8988T (cell line): Measurements from ENCODE around the gene DLG4.

Experiments used
- DNase-seq: peaks from one replicate; pipeline ENCODE4 v3.0.0; 2011

Gene DLG4

DNA sequence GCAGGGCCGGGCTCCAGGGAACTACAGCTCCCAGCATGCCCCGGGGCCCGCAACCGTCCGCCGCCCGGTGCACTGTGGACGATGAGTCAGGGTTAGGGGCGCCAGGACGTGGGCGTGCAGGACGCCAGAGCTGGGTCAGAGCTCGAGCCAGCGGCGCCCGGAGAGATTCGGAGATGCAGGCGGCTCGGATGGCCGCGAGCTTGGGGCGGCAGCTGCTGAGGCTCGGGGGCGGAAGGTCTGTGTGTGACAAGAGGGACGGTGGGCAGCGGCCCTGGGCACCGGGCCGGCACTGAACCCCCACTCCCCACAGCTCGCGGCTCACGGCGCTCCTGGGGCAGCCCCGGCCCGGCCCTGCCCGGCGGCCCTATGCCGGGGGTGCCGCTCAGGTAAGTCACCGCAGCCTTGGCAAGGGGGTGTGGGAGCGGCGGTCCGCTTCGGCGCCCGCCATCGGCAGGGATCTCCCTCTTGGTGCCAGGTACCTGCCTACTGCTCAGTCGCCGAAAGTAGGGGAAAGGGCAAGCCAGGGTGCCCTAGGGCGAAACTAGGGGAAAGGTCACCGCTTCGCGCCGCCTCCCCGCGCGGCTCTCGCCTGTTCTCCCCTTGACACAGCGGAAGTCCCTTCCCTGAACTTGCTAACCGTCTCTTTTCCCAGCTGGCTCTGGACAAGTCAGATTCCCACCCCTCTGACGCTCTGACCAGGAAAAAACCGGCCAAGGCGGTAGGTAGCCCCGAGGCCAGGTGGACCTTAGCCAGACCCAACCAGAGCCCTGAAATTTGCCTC, at the start of gene DLG4, which contains the start of gene ACADVL:
Gene DLG4, minus strand, starts transcription at position 25 of the 781 bp plus-strand sequence.
Gene ACADVL, plus strand, starts transcription at position 127 of the 781 bp plus-strand sequence. Its CDS starts 47 bp downstream, at position 174.
- DNase-seq, result peak; percentile 81

DNA sequence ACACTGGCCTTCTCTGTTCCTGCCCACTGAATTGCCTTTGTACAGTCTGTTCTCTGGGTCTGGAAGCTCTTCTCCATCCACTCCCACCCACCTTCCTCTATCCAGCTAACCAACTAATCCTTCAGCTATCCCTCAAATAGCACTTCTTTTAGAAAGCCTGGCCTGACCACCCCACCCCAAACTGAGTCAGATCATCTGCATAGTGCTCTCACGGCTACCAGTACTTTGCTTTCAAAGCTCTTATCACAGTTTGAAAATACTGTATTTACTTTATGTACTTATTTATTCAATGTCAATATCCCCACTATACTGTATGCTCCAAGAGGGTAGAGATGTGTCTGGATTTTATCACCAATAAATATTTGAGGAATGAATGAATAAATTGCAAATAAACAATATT, 47.1 kb upstream of the DLG4 start:
- no peak for DNase-seq

DNA sequence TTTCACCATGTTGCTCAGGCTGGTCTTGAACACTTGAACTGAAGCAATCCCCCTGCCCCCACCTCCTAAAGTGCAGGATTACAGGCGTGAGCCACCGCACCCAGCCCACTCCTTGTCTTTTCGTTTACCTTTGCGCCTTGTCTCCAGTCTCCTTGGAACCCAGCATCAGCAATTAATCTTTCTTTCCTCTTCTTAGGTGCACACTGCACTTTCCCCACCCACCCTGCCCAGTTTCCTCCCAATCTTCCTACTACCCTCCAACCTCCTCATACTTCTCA, 44.1 kb upstream of the DLG4 start:
- no peak for DNase-seq

DNA sequence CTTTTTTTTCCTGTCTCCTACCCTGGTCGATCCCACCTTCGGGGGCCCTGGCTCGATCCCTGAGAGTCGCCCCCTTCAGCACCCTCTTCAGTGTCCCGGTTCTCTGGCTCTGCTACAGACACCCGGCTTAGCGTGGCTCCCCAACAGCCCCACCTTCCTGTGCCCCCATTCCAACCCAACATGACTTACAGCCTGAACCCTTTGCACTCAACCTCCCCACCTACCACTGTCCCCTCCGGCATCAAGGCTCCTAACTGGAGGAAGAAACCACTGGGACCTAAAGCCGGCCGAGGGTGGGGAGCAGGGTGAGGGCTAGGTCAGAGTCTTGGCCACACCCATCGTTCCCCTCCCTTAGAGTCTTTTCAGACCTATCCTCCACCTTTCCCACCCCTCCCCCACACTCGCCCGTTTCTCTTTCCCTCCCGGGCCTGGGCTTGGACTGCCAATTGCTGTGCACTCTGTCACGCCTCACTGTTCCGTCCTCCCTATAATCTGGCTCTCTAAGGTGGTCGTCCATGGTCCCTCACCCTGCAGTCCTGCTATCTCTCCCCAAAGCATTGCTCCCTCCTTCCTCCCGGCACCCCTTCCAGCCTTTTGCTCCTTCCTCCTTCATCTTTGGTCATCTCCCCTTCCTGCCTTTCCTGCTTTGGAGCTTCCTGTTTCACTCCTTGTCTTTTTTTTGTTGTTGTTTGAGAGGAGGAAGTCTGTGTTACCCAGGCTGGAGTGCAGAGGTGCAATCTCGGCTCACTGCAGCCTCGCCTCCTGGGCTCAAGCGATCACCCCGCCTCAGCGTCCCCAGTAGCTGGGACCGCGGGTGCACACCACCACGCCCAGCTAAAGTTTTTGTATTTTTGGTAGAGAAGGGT, 43.5 kb upstream of the DLG4 start:
- no peak for DNase-seq

DNA sequence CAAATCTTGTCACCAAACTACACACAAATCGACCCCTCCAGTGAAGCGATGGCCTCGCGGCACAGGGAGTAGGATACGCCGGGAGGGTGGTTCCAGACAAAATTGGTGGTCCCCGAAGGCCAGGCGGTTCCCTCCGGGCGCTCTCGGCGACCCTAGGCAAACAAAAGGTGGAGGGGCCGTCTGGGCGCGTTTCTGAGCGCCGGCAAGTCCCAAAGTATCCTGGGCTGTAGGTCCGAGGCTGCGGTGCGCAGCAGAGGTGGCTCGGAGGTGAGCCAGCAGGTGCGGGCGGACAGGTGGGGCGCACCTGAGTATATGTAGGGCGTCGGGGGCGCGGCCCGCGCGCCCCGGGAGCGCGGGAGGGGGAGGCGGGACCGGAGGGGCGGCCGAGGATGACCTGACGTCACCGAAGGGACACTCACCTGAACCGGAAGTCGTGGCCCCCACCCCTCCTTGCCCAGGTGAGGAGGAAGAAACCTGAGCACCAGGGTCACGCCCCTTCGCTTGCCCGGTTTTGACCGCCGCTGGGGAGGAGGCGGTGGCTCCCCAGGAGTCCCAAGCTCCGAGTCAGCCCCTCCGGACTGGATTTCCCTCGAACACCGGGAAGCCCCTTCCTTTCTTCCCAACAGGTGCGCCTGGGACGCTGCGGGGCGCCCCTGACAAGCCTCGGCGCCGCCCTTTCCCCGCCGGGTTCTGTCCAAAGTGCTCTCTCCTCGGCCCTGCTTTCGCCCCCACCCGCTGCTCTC, 42.7 kb upstream of the DLG4 start, which contains the start of gene CLDN7:
Gene CLDN7, minus strand, starts transcription at position 287 of the 743 bp plus-strand sequence. CDS start 435 bp downstream, outside the sequence.
- no peak for DNase-seq

DNA sequence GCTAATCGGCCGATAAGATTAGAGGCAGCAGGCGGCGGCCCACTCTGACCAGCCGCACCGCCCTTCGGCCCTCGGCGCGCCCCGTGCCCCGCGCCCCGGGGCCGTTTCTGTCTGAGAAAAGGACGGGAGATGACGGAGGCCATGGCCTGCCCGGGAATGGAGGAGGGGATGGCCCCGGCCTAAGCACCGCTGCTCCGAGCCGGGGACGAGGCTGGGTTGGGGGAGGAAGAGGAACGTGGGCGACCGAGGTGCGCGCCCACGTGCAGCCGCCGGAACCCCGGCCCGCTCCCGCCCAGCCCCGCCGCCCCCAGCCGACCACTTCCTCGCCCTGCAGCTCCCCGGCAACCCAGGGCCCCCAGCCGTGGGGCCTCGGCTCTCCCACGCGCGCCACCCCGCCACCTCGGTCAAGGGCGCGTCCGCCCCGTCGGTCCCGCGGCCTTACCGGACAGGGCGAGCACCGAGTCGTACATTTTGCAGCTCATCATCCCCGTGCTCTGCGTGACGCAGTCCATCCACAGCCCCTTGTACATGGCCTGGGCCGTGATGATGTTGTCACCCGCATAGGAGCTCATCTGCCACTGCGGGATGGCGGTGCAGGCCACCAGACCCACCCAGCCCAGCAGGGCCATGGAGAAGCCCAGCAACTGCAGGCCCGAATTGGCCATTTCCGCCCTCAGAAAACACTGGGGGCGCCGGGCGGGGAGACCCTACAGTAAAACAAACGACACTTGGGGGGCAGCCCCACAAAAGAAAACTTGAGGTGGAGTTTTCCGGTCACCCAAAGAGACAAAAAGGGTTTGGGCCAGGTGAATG, 41.9 kb upstream of the DLG4 start:
- no peak for DNase-seq

DNA sequence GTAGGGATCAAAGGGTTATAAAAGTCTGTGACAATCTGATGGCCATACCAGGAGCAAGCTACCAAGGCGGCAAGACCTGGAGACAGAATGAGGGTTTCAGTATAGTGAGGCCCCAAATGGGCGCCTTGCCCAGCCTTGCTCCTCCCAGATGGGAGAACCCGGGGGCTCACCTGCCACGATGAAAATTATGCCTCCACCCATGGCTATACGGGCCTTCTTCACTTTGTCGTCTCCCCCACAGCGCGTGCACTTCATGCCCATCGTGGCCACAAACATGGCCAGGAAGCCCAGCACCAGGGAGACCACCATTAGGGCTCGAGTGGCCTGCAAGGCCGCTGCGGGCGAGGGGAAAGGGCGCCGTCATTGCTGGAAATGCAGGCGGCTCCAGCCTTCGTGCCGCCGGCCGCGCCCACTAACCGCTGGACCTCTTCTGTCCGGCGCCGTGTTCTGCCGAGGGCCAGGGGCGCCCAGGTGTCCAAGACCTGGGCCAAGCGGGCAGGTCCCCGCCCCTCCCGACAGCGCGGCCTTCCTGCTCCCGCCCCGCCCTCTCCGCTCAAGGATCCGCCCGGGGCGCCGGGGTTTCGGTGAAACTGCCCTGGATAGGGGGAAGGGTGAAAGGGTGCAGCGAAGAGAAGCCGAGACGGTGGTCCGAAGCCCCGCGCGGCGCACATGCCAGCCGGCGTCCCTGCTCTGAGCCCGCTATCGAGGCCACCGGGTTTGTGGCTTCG, 41.2 kb upstream of the DLG4 start:
- no peak for DNase-seq

DNA sequence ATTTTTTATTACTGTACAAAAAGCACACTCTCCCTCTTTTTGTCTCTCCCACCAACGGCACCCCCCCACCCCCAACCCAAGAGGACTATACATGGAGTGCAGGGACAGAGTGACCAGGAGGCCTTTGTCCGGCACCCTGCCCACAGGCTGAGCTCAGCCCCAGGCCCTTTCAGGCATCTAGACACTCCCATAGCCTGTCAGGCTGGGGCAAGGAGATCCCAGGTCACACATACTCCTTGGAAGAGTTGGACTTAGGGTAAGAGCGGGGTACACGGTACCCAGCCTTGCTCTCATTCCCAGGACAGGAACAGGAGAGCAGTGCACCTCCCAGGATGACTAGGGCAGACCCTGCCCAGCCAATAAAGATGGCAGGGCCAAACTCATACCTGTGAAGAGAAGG, 40.5 kb upstream of the DLG4 start:
- DNase-seq, result no peak

DNA sequence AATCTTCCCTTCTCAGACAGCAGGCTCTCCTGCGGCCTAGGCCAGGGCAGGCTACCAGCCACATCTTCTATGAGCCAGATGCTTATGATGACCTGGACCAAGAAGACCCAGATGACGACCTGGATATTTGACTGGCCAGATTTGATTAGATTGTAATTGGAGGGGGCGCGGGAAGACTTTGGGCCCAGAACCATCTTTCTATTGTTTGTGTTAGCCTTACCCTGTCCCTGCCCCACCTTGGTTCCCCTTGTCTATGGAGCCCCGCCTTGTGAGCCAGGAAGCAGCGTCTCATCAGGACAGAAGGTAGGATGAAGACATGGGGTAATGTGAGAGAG, 39.9 kb upstream of the DLG4 start:
- no peak for DNase-seq

DNA sequence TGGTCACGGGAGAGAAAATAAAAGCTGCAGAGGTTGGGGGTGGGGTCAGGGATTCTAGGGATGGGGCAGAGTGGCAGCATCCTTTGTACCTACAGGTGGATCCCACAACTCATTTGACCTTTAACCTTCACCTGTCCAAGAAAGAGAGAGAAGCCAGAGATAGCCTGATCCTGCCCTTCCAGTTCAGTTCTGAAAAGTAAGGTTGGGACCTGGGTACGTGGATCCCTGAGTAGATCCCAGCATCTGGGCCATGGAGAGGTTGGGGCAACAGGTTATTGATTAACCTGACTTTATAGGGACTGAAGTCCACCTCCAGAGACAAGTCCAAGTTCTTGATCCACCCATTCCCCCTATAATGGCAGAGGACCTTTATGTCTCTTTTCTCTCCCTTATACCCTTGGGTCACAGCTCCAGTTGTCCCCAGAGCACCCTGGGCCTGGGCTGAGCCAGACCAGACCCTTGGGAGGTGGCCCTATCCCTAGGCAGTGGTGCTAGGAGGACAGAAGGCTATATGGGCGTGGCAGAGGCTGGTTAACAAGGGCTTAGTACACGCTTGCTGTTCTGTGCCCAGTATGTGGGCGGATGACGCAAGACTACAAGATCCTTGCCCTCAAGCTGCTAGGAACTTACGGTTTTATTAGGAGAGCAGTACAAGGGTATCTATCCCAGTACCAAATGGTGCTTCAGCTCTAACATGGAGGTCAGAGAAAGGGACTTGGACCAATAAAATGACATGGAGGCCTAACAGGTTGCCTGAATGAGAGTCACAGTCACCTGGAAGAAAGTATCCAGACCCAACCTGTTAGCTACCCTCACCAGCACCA, 39.3 kb upstream of the DLG4 start:
- no peak for DNase-seq

DNA sequence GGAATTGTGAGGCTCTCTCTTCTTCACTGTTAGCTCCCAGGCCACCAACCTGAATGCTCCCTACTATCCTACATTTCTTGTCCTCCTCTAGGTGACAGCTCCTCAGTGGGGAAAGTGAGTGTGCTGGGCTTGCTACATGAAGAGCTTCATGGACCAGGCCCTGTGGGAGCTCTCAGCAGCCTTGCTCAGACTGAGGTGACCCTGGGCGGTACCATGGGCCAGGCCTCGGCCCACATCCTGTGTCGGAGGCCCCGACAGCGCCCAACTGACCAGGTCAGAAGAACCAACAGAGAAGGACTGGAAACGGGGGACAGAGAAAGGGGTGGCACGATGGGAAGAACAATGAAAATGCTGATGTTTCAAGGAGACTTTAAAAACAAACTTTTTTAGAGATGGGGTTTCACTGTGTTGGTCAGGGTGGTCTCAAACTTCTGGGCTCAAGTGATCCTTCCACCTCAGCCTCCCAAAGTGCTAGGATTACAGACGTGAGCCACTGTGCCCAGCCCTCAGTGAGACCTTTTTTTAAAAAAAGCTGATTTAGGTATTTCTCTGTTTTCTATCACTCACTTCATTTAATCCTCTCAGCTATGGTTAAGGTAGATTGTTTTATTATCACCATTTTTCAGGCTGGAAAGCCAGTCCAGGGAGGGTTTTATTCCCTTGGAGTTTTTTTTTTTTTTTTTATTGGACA, 37.3 kb upstream of the DLG4 start:
- no peak for DNase-seq

DNA sequence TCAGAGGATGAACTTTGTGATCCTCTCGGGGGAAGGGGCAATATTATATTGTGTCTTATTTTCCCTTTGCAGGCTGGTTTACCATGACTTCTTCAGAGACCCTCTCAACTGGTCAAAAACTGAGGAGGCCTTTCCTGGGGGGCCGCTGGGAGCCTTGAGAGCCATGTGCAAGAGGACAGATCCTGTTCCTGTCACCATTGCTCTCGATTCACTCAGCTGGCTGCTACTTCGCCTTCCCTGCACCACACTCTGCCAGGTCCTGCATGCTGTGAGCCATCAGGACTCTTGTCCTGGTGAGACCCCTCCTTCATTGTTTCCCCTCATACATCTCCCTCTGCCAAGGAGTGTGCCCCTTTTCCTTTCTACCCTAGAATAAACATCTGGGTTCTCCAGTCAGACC, 34.9 kb upstream of the DLG4 start:
- DNase-seq, result no peak

DNA sequence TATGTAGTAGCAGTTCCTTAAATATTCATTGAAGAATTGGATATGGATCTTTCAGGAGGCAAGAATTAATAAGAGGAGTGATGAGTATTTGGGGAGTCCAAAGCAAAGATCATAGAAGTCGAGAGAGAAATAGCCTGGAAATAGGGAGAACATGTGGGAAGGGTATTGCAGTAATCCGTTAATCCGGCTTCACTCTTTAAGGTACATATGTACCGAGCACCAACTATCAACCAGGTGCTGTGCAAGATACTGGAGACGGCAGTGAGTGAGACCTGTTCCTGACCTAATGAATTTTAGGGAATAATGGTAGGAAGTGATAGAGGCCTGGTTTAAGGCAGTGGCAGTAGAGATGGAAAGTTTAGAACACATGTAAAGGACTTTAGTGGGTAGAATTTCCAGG, 33.4 kb upstream of the DLG4 start:
- DNase-seq, result no peak

DNA sequence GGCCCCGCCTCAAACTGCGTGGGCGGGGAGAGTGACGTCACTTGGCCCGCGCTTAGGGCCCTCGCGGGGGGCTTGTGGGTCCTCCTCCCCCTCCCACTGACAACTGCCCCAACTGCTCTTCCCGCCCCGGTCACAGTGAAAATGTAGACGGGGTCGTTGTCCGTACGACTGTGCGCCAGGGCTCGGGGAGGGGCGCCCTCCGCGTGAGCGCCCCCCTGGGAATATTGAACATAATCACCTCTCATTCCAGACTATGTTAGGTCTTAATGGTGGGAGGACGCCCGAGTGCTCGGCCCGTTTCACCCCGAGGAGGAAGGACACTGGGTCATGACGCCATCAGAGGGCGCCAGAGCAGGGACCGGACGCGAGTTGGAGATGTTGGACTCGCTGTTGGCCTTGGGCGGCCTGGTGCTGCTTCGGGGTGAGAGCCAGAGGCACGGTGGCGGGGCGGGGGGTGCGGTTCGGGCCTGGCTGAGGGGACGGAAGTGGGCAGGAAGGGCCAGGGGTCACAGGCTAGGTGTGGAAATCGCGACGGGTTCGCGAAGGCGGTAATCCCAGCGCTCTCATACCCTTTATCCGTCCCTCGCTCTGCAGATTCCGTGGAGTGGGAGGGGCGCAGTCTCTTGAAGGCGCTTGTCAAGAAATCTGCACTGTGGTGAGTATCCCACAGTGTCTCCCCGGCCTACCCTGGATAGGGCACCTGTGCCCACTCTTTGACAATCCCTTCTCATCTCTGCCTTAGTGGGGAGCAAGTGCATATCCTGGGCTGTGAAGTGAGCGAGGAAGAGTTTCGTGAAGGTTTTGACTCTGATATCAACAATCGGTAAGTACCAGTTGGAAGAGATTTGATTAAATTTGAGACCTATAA, 32.8 kb upstream of the DLG4 start, which contains the start of gene ELP5:
Gene ELP5, plus strand, starts transcription at position 40 of the 868 bp plus-strand sequence. Its CDS starts 336 bp downstream, at position 376.
- peak; percentile 78 for DNase-seq

DNA sequence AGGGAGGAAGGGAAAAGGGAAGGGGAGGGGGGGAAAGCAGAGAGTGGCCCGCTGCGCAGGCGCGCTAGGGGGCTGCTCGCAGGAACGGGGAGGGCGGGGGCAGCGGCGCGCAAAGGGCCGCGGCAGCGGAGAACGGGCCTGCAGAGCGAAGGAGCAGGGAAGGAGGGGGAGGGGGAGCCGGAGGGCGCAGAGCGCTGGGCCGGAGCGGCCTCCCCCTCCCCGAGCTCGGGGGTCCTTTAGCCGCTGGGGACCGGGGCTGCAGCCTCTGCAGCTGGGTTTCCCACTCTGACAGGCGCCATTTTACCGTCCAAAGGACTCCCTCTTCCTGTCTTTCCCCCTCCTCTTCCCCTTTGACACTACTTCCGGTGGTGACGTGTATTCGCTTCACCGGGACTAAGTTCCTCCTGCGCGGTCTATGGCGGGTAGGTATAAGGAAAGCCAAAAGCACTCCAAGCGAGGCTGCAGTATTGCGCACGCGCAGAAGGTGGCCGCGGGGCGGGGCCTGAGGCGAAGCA, 32.1 kb upstream of the DLG4 start, which contains the start of gene CTDNEP1:
Gene CTDNEP1, minus strand, starts transcription at position 74 of the 515 bp plus-strand sequence. CDS start 438 bp downstream, outside the sequence.
- DNase-seq, result peak; percentile 75

DNA sequence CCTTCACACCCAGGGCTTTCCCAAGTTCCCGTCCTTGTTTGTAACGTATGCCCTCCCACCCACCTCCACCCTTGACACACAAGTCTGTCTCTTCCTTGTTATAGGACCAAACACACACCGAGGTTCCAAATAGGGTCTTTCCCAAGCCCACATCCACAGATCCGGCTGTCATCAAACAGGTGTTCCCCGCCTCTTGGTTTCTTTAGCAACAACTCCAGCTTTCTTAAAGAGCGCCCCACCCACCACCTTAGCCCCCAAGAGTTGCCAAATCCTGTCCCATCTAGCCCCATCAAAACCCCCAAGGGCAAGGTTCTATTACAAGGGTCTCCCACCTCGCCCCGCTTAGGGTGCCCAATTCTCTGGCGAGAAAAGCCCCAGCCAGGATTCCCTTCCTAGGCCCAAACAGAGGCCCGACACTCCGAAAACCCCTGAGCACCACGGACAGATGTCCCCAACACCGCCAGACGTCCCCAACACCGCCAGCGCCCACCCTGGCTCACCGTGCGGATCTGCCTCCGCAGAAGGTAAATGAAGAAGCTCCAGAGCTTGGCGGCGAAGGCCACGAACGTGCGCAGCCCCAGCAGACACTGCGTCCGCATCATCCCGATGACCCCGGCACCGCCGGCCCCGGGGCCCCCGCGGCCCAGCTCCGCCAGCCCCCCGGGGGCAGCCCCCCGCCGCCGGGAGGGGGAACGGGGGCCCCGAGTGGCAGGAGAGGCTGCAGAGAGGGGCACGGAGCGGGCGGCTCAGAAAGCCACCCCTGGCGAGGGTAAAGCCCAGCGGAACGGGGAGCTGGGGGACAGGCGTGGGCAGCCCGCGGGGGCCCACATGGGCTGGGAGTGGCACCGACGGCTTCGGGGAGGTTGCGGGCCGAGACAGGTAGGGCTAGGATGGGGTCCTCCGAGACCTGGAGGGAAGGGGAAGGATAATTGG, 31.3 kb upstream of the DLG4 start:
- DNase-seq, result no peak

DNA sequence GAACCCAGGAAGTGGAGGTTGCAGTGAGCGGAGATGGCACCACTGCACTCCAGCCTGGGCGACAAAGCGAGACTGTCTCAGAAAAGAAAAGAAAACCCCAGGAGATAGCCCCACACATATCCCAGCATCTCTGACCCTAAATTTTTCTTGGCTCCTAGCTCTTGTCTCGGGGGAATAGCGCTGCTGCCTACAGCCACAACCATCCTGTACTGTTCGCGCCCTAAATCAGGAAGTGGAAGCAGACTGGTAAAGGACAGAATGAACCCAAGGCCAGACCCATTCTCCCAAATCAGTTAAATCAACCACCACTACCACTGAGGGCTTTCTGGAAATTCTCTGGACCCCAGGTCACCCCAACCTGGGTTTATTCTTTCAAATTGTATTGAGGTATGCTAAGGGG, 30.2 kb upstream of the DLG4 start:
- DNase-seq, result no peak

DNA sequence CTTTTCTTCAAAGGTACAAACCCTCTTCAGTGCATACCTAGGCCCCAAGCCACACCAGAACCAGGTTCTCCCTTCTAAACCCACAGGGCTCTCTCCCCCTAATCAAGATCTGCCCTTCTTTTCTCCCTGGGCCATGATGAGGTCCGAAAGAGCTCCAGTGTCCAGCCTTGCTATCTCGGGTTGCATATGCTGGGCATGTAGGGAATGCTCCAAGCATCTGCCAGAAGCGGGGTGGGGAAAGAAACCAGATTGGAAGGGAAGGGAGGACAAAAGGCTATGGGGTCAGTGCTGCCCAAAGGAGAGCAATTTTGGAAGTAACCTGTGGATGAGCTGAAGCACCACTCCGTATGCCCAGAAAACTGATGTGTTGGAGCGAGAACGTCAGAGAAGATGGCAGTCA, 29.6 kb upstream of the DLG4 start:
- no peak for DNase-seq
